ENCODE data around the gene DIP2A.

DIP2A gene

DNA sequence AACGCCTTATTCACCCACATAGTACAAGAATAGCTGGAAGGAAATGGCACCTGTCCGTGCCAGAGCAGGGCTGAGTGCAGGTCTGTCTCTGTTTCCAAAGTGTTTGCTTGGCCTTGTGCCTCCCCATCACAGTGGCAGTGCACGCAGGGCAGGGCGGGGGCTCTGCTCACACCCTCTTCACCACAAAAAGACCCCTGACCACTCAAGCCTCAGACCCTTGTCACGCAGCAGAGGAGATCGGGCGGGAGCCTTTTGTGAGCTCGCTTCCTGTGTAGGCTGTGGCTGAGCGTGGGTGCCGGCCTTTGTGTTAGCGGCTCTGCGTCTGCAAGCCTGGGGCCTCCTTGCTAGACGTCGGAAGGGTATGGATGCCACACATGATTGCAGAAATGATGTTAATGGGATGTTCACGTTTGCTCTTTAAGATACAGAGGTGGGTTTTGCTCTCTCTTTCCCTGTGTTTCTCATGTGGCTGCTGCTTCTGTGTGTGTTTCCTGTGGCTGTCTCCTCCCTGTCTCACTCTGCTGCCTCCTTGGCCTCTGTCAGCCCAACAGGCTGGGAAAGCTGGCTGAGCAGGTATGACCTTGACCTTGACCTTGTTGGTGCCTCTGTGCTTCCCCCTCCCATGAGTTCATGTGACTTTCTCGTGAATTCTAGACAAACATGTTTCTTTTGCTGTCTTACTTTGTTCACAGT, 100.7 kb downstream of the DIP2A start:
- no peak overlapping the region for H3K4me3 ChIP-seq (ENCODE audit: low read length)
- no peak overlapping the region for H3K4me2 ChIP-seq (ENCODE audit: low read depth, low read length)

GRCh38 chr21:46560568-46561444, 102.1 kb downstream of the DIP2A start:
- Histone ChIP-seq H3K79me2 (ENCODE audit: low read length) (no peaks in the 10 kb centered on the region), H3K36me3 (replicated peaks; ENCODE audit: insufficient read depth, low read length) (no peaks in the 10 kb centered on the region)
- no peak for TF ChIP-seq CTCF (IDR thresholded peaks at IDR 0.05; ENCODE audit: low read length)
- TF ChIP-seq EZH2 (optimal IDR thresholded peaks at IDR 0.05; ENCODE audit: low read depth, low read length), result no peak
- no peak for TF ChIP-seq EZH2phosphoT487 (IDR thresholded peaks at IDR 0.05; ENCODE audit: low read length)

More for the DNA sequence above, 100.7 kb downstream of the DIP2A start:
- no peak overlapping the region for H2AFZ ChIP-seq (ENCODE audit: low read length)
- no peaks in the 10 kb centered on the region for H3K4me1 ChIP-seq (ENCODE audit: low read length)
- no peaks in the 10 kb centered on the region for H3K79me2 ChIP-seq (ENCODE audit: low read length)
- H3K27me3 ChIP-seq (replicated peaks; ENCODE audit: insufficient read depth, low read length), result no peaks in the 10 kb centered on the region
- no peaks in the 10 kb centered on the region for H3F3A ChIP-seq (ENCODE audit: insufficient read depth, low read length)
- DNase-seq, result no peak
- H3K36me3 ChIP-seq (replicated peaks; ENCODE audit: insufficient read depth, low read length), result no peaks in the 10 kb centered on the region
- no peak overlapping the region for H3K27ac ChIP-seq (ENCODE audit: low read length)
- H3K9ac ChIP-seq (ENCODE audit: low read length), result no peak overlapping the region
- H4K20me1 ChIP-seq (ENCODE audit: insufficient read depth, low read length), result no peaks in the 10 kb centered on the region
- no peak for TF ChIP-seq EZH2 (optimal IDR thresholded peaks at IDR 0.05; ENCODE audit: low read depth, low read length)
- TF ChIP-seq CTCF (IDR thresholded peaks at IDR 0.05; ENCODE audit: low read length), result no peak
- no peak for TF ChIP-seq EZH2phosphoT487 (IDR thresholded peaks at IDR 0.05; ENCODE audit: low read length)
- H3K9me3 ChIP-seq (replicated peaks; ENCODE audit: insufficient read depth, low read length), result no peaks in the 10 kb centered on the region
- H3K9me2 ChIP-seq (replicated peaks; ENCODE audit: insufficient read depth, low read length), result no peaks in the 10 kb centered on the region

DNA sequence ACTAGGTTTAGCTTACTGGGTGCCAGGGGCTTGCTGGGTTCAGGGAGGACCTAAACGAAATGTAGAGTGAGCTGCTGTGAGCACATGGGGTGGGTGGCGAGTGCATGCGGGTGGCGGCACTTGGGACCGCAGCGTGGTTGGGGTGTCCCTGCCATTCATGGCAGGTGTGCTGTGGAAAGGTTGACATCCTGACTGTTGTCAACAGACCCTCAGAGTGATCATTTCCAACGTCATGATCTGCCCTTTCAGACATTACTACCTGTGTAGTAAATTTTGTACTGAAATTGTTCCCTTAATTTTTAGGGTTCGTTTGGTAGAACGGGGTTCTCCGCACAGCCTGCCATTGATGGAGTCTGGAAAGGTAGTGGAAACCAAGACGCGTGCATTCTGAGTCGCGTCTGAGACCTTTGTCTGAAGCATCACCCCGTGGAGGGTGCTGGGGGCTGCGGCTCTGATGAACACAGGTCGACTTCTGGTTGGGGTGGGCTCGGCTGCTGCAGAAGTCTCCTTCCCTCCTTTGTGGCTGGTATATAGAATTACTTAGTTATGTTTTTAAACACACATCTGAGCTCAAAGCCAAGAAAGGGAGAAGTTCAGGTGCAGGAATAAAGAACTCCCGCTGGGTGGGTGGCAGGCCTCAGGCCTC, 102.9 kb downstream of the DIP2A start:
- no peak overlapping the region for H3K4me2 ChIP-seq (ENCODE audit: low read depth, low read length)
- H3K9me2 ChIP-seq (replicated peaks; ENCODE audit: insufficient read depth, low read length), result no peaks in the 10 kb centered on the region
- H3K4me3 ChIP-seq (ENCODE audit: low read length), result no peak overlapping the region
- H3K79me2 ChIP-seq (ENCODE audit: low read length), result no peaks in the 10 kb centered on the region
- H3K9me3 ChIP-seq (replicated peaks; ENCODE audit: insufficient read depth, low read length), result no peaks in the 10 kb centered on the region
- no peak overlapping the region for H2AFZ ChIP-seq (ENCODE audit: low read length)
- no peak for TF ChIP-seq EZH2phosphoT487 (IDR thresholded peaks at IDR 0.05; ENCODE audit: low read length)
- no peak for TF ChIP-seq CTCF (IDR thresholded peaks at IDR 0.05; ENCODE audit: low read length)
- TF ChIP-seq EZH2 (optimal IDR thresholded peaks at IDR 0.05; ENCODE audit: low read depth, low read length), result no peak
- DNase-seq, result no peak
- H3F3A ChIP-seq (ENCODE audit: insufficient read depth, low read length), result no peaks in the 10 kb centered on the region
- H4K20me1 ChIP-seq (ENCODE audit: insufficient read depth, low read length), result no peaks in the 10 kb centered on the region
- no peaks in the 10 kb centered on the region for H3K27me3 ChIP-seq (replicated peaks; ENCODE audit: insufficient read depth, low read length)
- H3K4me1 ChIP-seq (ENCODE audit: low read length), result no peaks in the 10 kb centered on the region
- no peaks in the 10 kb centered on the region for H3K36me3 ChIP-seq (replicated peaks; ENCODE audit: insufficient read depth, low read length)
- no peak overlapping the region for H3K9ac ChIP-seq (ENCODE audit: low read length)
- no peak overlapping the region for H3K27ac ChIP-seq (ENCODE audit: low read length)

More at GRCh38 chr21:46560568-46561444, 102.1 kb downstream of the DIP2A start:
- Histone ChIP-seq H4K20me1 (ENCODE audit: insufficient read depth, low read length) (no peaks in the 10 kb centered on the region), H3K4me1 (ENCODE audit: low read length) (no peaks in the 10 kb centered on the region), H3K4me3 (ENCODE audit: low read length) (no peak overlapping the region), H3K9me2 (replicated peaks; ENCODE audit: insufficient read depth, low read length) (no peaks in the 10 kb centered on the region), H3K9ac (ENCODE audit: low read length) (no peak overlapping the region), H2AFZ (ENCODE audit: low read length) (no peak overlapping the region), H3K9me3 (replicated peaks; ENCODE audit: insufficient read depth, low read length) (no peaks in the 10 kb centered on the region), H3K4me2 (ENCODE audit: low read depth, low read length) (no peak overlapping the region), H3K27me3 (replicated peaks; ENCODE audit: insufficient read depth, low read length) (no peaks in the 10 kb centered on the region), H3K27ac (ENCODE audit: low read length) (no peak overlapping the region), H3F3A (ENCODE audit: insufficient read depth, low read length) (no peaks in the 10 kb centered on the region)
- DNase-seq, result no peak

Data from MM.1S (cell line).